WTC11 (cell line): ENCODE results near the gene NFAT5. TPM values are rescaled to one million over a fixed set of nuclear protein-coding genes. Genes with fewer than 3 reads are reported as not detected.

Source experiments
- ATAC-seq: fragments of 200-7000 bp; cut with Tn5 transposase; 2 replicates; pipeline ENCODE4 v1.10.0; 2021; ENCODE audit warnings: mild to moderate bottlenecking, moderate library complexity
- CTCF ChIA-PET: fragments of 300-600 bp; sonication (Branson Sonifier 250); formaldehyde crosslinking; loops from one replicate; lab custom pipeline; 2021; ENCODE audit warnings: antibody characterized with exemption; lab: Charles Lee
- POLR2A ChIA-PET: fragments of 350-600 bp; sonication (Branson Sonifier 250); formaldehyde crosslinking; loops from one replicate; lab custom pipeline; 2021; ENCODE audit warnings: antibody characterized with exemption; lab: Charles Lee
- DNase-seq: peaks from one replicate; pipeline ENCODE4 v3.0.0; 2021; ENCODE audit warnings: low spot score
- H3K27ac Mint-ChIP-seq: 2 replicates; pipeline ENCODE4 v1.8.0; 2021; ENCODE audit warnings: mixed read lengths
- H3K27me3 Mint-ChIP-seq: 2 replicates; pipeline ENCODE4 v1.8.0; 2021; ENCODE audit warnings: low read depth, mild to moderate bottlenecking, moderate library complexity, mixed read lengths
- H3K36me3 Mint-ChIP-seq: 2 replicates; pipeline ENCODE4 v1.8.0; 2021; ENCODE audit warnings: mixed read lengths
- H3K4me1 Mint-ChIP-seq: 2 replicates; pipeline ENCODE4 v1.8.0; 2022; ENCODE audit warnings: mixed read lengths
- H3K4me3 Mint-ChIP-seq: 2 replicates; pipeline ENCODE4 v1.8.0; 2021; ENCODE audit warnings: mild to moderate bottlenecking, moderate library complexity, mixed read lengths
- H3K9me3 Mint-ChIP-seq: 2 replicates; pipeline ENCODE4 v1.8.0; 2021; ENCODE audit warnings: mixed read lengths
- ETV6 ChIP-seq: sonication (generic); formaldehyde crosslinking; IDR thresholded peaks from 2 replicates; pipeline ENCODE4 v1.8.1; 2022; ENCODE audit warnings: mild to moderate bottlenecking, missing genetic modification reagents
- FOXK1 ChIP-seq: sonication (generic); formaldehyde crosslinking; IDR thresholded peaks from 2 replicates; pipeline ENCODE4 v1.8.0; 2022; ENCODE audit warnings: mild to moderate bottlenecking, moderate library complexity, missing genetic modification reagents
- FOXP1 ChIP-seq: sonication (generic); formaldehyde crosslinking; IDR thresholded peaks from 2 replicates; pipeline ENCODE4 v1.8.0; 2022; ENCODE audit warnings: missing genetic modification reagents, mild to moderate bottlenecking, moderate library complexity, borderline replicate concordance
- MXD4 ChIP-seq: fragments of 250-450 bp; sonication (Bioruptor Pico); IDR thresholded peaks from 2 replicates; pipeline ENCODE4 v1.8.0; 2021; ENCODE audit warnings: mild to moderate bottlenecking, moderate library complexity, borderline replicate concordance
- NFATC4 ChIP-seq: fragments of 250-450 bp; sonication (Bioruptor Pico); IDR thresholded peaks from 2 replicates; pipeline ENCODE4 v1.9.0; 2021; ENCODE audit warnings: mild to moderate bottlenecking
- NR3C1 ChIP-seq: sonication (generic); formaldehyde crosslinking; conservative IDR thresholded peaks from 2 replicates; pipeline ENCODE4 v1.8.1; 2023; ENCODE audit warnings: low read depth, mild to moderate bottlenecking, missing genetic modification reagents
- TCF7 ChIP-seq: sonication (generic); formaldehyde crosslinking; IDR thresholded peaks from 2 replicates; pipeline ENCODE4 v1.8.0; 2022; ENCODE audit warnings: mild to moderate bottlenecking, low read depth, missing genetic modification reagents, moderate library complexity
- ZBTB21 ChIP-seq: sonication (generic); formaldehyde crosslinking; IDR thresholded peaks from 2 replicates; pipeline ENCODE4 v1.8.1; 2023; ENCODE audit warnings: mild to moderate bottlenecking, missing genetic modification reagents, borderline replicate concordance
- ZNF138 ChIP-seq: sonication (generic); formaldehyde crosslinking; conservative IDR thresholded peaks from 2 replicates; pipeline ENCODE4 v1.8.1; 2022; ENCODE audit warnings: mild to moderate bottlenecking, moderate library complexity, missing genetic modification reagents
- ZNF219 ChIP-seq: sonication (generic); formaldehyde crosslinking; IDR thresholded peaks from 2 replicates; pipeline ENCODE4 v1.8.0; 2023; ENCODE audit warnings: missing genetic modification reagents, mild to moderate bottlenecking, borderline replicate concordance
- ZNF263 ChIP-seq: sonication (generic); formaldehyde crosslinking; IDR thresholded peaks from 2 replicates; pipeline ENCODE4 v1.8.1; 2022; ENCODE audit warnings: low read depth, mild to moderate bottlenecking, moderate library complexity, missing genetic modification reagents
- ZNF423 ChIP-seq: fragments of 250-450 bp; sonication (Bioruptor Pico); IDR thresholded peaks from 2 replicates; pipeline ENCODE4 v2.1.2; 2022; ENCODE audit warnings: mild to moderate bottlenecking, moderate library complexity
- total RNA-seq: library from RNA; stranded (reverse); gene quantifications from 3 replicates; pipeline ENCODE4 v1.2.3, GENCODE V29; 2021
- TF ChIP-seq, protein P1 (sequence below): sonication (generic); formaldehyde crosslinking; IDR thresholded peaks from 2 replicates; pipeline ENCODE4 v1.8.1; 2022; ENCODE audit warnings: low read depth, mild to moderate bottlenecking, moderate library complexity, missing genetic modification reagents, borderline replicate concordance
- TF ChIP-seq, protein P2 (sequence below): fragments of 250-450 bp; sonication (Bioruptor Pico); IDR thresholded peaks from 2 replicates; pipeline ENCODE4 v1.9.0; 2021; ENCODE audit warnings: moderate library complexity, mild to moderate bottlenecking, inconsistent platforms, borderline replicate concordance
- TF ChIP-seq, protein P3 (sequence below): fragments of 250-450 bp; sonication (Bioruptor Pico); IDR thresholded peaks from 2 replicates; pipeline ENCODE4 v1.9.0; 2021; ENCODE audit warnings: mild to moderate bottlenecking
- TF ChIP-seq, protein P4 (sequence below): sonication (generic); formaldehyde crosslinking; IDR thresholded peaks from 2 replicates; pipeline ENCODE4 v1.8.0; 2023; ENCODE audit warnings: missing genetic modification reagents, mild to moderate bottlenecking, borderline replicate concordance
- TF ChIP-seq, protein P5 (sequence below): sonication (generic); formaldehyde crosslinking; IDR thresholded peaks from 2 replicates; pipeline ENCODE4 v1.8.0; 2023; ENCODE audit warnings: missing genetic modification reagents
- TF ChIP-seq, protein P6 (sequence below): fragments of 250-450 bp; sonication (Bioruptor Pico); conservative IDR thresholded peaks from 2 replicates; pipeline ENCODE4 v1.9.0; 2021; ENCODE audit warnings: mild to moderate bottlenecking
- TF ChIP-seq, protein P7 (sequence below): sonication (generic); formaldehyde crosslinking; IDR thresholded peaks from 2 replicates; pipeline ENCODE4 v1.8.0; 2022; ENCODE audit warnings: mild to moderate bottlenecking, missing genetic modification reagents

Gene NFAT5
- total RNA-seq, 1 experiment from 2014 or later: 23.2 TPM

DNA sequence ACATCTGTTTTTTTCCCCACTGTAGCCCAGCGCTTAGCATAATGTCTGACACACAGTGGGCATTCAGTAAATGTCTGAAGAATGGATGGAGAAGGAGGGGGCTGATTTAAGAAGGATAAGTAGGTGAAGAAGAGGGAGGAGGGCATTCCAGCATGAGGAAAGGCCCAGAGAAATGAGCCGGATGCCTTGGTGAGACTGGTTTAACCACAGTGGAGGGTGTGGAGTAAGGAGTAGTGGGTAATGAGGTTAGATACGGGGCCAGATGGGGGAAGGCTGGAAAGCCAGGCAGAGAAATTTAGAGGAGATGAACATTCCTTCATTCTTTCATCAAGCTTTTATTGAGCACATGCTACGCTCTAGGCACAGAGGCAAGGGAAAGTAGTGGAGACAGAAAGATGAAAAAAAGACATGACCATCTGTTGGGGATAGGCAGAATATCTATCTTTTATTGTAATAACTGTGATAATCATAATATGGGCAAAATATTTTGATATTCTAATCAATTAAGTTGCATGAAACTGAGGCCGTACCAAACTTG lies 43.7 kb upstream of the NFAT5 start:
- H3K36me3 Mint-ChIP-seq: 0 out of 2 replicates have a peak, but pooled peaks cover 2% of the 10 kb centered on the region
- peaks cover 8% of the 10 kb centered on the region for H3K4me1 Mint-ChIP-seq
- peaks cover 12% of the 10 kb centered on the region for H3K9me3 Mint-ChIP-seq
- H3K27me3 Mint-ChIP-seq: no peaks in the 10 kb centered on the region; the same call in 1 of the 2 replicates
- no peak for ATAC-seq
- ChIA-PET POLR2A (no interaction called here), CTCF (no interaction called here)
- no peak overlapping the region for H3K4me3 Mint-ChIP-seq
- DNase-seq: no peak
- no peak overlapping the region for H3K27ac Mint-ChIP-seq
- TF ChIP-seq, protein P1, sequence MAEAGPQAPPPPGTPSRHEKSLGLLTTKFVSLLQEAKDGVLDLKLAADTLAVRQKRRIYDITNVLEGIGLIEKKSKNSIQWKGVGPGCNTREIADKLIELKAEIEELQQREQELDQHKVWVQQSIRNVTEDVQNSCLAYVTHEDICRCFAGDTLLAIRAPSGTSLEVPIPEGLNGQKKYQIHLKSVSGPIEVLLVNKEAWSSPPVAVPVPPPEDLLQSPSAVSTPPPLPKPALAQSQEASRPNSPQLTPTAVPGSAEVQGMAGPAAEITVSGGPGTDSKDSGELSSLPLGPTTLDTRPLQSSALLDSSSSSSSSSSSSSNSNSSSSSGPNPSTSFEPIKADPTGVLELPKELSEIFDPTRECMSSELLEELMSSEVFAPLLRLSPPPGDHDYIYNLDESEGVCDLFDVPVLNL (CRISPR knock-in tag): no peak
- no peak for TF ChIP-seq NFATC4 (CRISPR knock-in tag)
- TF ChIP-seq, protein P2, sequence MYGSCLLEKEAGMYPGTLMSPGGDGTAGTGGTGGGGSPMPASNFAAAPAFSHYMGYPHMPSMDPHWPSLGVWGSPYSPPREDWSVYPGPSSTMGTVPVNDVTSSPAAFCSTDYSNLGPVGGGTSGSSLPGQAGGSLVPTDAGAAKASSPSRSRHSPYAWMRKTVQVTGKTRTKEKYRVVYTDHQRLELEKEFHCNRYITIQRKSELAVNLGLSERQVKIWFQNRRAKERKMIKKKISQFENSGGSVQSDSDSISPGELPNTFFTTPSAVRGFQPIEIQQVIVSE (CRISPR knock-in tag): no peak
- TF ChIP-seq, protein P3, sequence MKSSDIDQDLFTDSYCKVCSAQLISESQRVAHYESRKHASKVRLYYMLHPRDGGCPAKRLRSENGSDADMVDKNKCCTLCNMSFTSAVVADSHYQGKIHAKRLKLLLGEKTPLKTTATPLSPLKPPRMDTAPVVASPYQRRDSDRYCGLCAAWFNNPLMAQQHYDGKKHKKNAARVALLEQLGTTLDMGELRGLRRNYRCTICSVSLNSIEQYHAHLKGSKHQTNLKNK: no peak
- TF ChIP-seq ZNF138: no peak
- no peak for TF ChIP-seq ZBTB21 (CRISPR knock-in tag)
- TF ChIP-seq ZNF219 (CRISPR knock-in tag): no peak
- TF ChIP-seq MXD4: no peak
- TF ChIP-seq ETV6 (CRISPR knock-in tag): no peak
- TF ChIP-seq, protein P4, sequence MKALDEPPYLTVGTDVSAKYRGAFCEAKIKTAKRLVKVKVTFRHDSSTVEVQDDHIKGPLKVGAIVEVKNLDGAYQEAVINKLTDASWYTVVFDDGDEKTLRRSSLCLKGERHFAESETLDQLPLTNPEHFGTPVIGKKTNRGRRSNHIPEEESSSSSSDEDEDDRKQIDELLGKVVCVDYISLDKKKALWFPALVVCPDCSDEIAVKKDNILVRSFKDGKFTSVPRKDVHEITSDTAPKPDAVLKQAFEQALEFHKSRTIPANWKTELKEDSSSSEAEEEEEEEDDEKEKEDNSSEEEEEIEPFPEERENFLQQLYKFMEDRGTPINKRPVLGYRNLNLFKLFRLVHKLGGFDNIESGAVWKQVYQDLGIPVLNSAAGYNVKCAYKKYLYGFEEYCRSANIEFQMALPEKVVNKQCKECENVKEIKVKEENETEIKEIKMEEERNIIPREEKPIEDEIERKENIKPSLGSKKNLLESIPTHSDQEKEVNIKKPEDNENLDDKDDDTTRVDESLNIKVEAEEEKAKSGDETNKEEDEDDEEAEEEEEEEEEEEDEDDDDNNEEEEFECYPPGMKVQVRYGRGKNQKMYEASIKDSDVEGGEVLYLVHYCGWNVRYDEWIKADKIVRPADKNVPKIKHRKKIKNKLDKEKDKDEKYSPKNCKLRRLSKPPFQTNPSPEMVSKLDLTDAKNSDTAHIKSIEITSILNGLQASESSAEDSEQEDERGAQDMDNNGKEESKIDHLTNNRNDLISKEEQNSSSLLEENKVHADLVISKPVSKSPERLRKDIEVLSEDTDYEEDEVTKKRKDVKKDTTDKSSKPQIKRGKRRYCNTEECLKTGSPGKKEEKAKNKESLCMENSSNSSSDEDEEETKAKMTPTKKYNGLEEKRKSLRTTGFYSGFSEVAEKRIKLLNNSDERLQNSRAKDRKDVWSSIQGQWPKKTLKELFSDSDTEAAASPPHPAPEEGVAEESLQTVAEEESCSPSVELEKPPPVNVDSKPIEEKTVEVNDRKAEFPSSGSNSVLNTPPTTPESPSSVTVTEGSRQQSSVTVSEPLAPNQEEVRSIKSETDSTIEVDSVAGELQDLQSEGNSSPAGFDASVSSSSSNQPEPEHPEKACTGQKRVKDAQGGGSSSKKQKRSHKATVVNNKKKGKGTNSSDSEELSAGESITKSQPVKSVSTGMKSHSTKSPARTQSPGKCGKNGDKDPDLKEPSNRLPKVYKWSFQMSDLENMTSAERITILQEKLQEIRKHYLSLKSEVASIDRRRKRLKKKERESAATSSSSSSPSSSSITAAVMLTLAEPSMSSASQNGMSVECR: no peak
- TF ChIP-seq FOXP1 (CRISPR knock-in tag): no peak
- TF ChIP-seq, protein P5, sequence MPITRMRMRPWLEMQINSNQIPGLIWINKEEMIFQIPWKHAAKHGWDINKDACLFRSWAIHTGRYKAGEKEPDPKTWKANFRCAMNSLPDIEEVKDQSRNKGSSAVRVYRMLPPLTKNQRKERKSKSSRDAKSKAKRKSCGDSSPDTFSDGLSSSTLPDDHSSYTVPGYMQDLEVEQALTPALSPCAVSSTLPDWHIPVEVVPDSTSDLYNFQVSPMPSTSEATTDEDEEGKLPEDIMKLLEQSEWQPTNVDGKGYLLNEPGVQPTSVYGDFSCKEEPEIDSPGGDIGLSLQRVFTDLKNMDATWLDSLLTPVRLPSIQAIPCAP (CRISPR knock-in tag): no peak
- TF ChIP-seq TCF7 (CRISPR knock-in tag): no peak
- TF ChIP-seq, protein P6, sequence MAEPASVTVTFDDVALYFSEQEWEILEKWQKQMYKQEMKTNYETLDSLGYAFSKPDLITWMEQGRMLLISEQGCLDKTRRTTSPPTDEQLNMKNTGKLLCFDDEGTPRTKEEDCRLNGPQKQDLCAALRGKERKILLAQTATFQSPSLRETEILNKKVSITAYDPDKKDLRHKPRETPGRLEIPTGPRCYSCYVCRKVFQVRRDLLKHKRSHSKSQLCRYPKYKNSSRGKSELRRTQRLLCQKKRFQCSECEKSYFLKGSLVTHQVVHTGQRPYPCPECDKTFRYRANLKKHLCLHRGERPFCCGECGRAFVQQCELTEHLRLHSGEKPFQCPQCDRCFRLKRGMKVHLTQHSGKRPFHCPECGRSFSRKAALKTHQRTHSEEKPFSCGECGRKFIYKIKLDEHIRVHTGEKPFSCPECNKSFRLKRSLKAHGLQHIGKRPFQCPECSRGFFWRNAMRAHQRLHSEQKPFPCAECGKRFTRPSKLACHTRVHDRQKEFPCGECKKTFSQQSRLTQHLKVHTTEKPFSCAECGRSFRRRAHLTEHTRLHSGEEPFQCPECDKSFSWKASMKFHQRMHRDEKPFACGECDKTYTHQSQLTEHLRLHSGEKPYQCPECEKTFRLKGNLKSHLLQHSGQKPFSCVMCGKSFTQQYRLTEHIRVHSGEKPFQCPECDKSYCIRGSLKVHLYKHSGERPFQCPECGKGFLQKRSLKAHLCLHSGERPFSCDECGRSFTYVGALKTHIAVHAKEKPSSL (CRISPR knock-in tag): no peak
- TF ChIP-seq, protein P7, sequence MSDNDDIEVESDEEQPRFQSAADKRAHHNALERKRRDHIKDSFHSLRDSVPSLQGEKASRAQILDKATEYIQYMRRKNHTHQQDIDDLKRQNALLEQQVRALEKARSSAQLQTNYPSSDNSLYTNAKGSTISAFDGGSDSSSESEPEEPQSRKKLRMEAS: no peak
- TF ChIP-seq ZNF423 (CRISPR knock-in tag): no peak
- TF ChIP-seq NR3C1 (CRISPR knock-in tag): no peak
- no peak for TF ChIP-seq ZNF263 (CRISPR knock-in tag)
- no peak for TF ChIP-seq FOXK1
